Right atrium auricular region (tissue), 2 donors: ENCODE results near the gene PPP6R1. TPM values are rescaled to one million over a fixed set of nuclear protein-coding genes. Genes with fewer than 3 reads are reported as not detected.

Experiments
- DNase-seq: peaks from one replicate; pipeline ENCODE4 v3.0.0-alpha.2; 2019; ENCODE audit warnings: low spot score
- H3K27ac ChIP-seq, 2 donors: fragments of 200-600 bp; sonication (generic); 1 replicate in 1 of 2; 2 replicates in 1 of 2; pipeline ENCODE4 v1.5.1; 2016 to 2019
- H3K27me3 ChIP-seq, 2 donors: fragments of 200-600 bp; sonication (generic); one replicate each; pipeline versions ENCODE4 v1.5.1 to v1.6.0; 2017 to 2019
- H3K36me3 ChIP-seq: fragments of 200-600 bp; sonication (generic); one replicate; pipeline ENCODE4 v1.5.1; 2016
- H3K4me1 ChIP-seq, 2 donors: fragments of 200-600 bp; sonication (generic); one replicate each; pipeline versions ENCODE4 v1.5.1 to v1.6.0; 2017 to 2019
- H3K4me3 ChIP-seq, 2 donors: fragments of 200-600 bp; sonication (generic); 1 replicate in 1 of 2; 2 replicates in 1 of 2; pipeline ENCODE4 v1.5.1; 2017 to 2019; ENCODE audit warnings: mild to moderate bottlenecking in 1 of 2, moderate library complexity in 1 of 2
- H3K9me3 ChIP-seq, 2 donors: fragments of 200-600 bp; sonication (generic); one replicate each; pipeline ENCODE4 v1.5.1; 2019
- CTCF ChIP-seq, 2 donors: fragments of 200-600 bp; sonication (generic); IDR thresholded peaks; one replicate each; pipeline ENCODE4 v1.5.1; 2019; ENCODE audit warnings: antibody characterized with exemption in 2 of 2
- total RNA-seq, 2 donors: library from RNA; depleted of rRNA; stranded (reverse); fragments of >200 nt; gene quantifications; one replicate each; pipeline ENCODE4 v1.1.0, GENCODE V29; 2016

Gene PPP6R1
- total RNA-seq, 2 donors from 2014 or later = 28.7 to 35.5 TPM

- no peak for DNase-seq
- no peak for TF ChIP-seq CTCF (IDR thresholded peaks at IDR 0.05)
- H3K27ac ChIP-seq = no peak overlapping the region
- peaks cover 3% of the 10 kb centered on the region for H3K36me3 ChIP-seq
- H3K4me3 ChIP-seq = no peak overlapping the region
- no peaks in the 10 kb centered on the region for H3K27me3 ChIP-seq
- H3K4me1 ChIP-seq = peaks cover 0 to 20% of the 10 kb centered on the region in 2 donors
- H3K9me3 ChIP-seq = no peaks in the 10 kb centered on the region
These were observed 34.7 kb downstream of the PPP6R1 start for GRCh38 chr19:55224038-55224665.

- peaks cover 3% of the 10 kb centered on the region for H3K36me3 ChIP-seq
- DNase-seq = no peak
- no peaks in the 10 kb centered on the region for H3K9me3 ChIP-seq
- no peaks in the 10 kb centered on the region for H3K27me3 ChIP-seq
- H3K4me3 ChIP-seq = no peak overlapping the region
- H3K27ac ChIP-seq = no peak overlapping the region
- no peak for TF ChIP-seq CTCF (IDR thresholded peaks at IDR 0.05)
- H3K4me1 ChIP-seq = peaks cover 0 to 14% of the 10 kb centered on the region in 2 donors
These were observed 35.4 kb downstream of the PPP6R1 start for GRCh38 chr19:55223291-55224037.

- Histone ChIP-seq H3K27me3 (no peaks in the 10 kb centered on the region), H3K36me3 (peaks cover 3% of the 10 kb centered on the region), H3K27ac (no peak overlapping the region), H3K4me3 (no peak overlapping the region), H3K4me1 (peaks cover 0 to 16% of the 10 kb centered on the region in 2 donors), H3K9me3 (no peaks in the 10 kb centered on the region)
- no peak for TF ChIP-seq CTCF (IDR thresholded peaks at IDR 0.05)
- DNase-seq = no peak
These were observed 38.3 kb downstream of the PPP6R1 start for GRCh38 chr19:55220525-55220924.

- TF ChIP-seq CTCF (IDR thresholded peaks at IDR 0.05) = no peak
- peaks cover 0 to 4% of the 10 kb centered on the region in 2 donors for H3K9me3 ChIP-seq
- H3K27ac ChIP-seq = peak overlapping the region; percentile 44 to 71
- peaks cover 0 to 16% of the 10 kb centered on the region in 2 donors for H3K4me1 ChIP-seq
- peak; percentile 88 for DNase-seq
- H3K4me3 ChIP-seq = peak overlapping the region; percentile 29 to 49
- no peaks in the 10 kb centered on the region for H3K36me3 ChIP-seq
- no peaks in the 10 kb centered on the region for H3K27me3 ChIP-seq
These were observed 42.2 kb downstream of the PPP6R1 start for GRCh38 chr19:55216461-55217198.

GRCh38 chr19:55213547-55213946 is 45.3 kb downstream of the PPP6R1 start:
- no peak for TF ChIP-seq CTCF (IDR thresholded peaks at IDR 0.05)
- Histone ChIP-seq H3K4me1 (peaks cover 0 to 28% of the 10 kb centered on the region in 2 donors), H3K36me3 (no peaks in the 10 kb centered on the region), H3K4me3 (no peak overlapping the region), H3K9me3 (peaks cover 0 to 4% of the 10 kb centered on the region in 2 donors), H3K27ac (no peak overlapping the region), H3K27me3 (no peaks in the 10 kb centered on the region)
- DNase-seq = no peak
